ENCODE measurements around the gene RELL1.

The RELL1 gene

DNA sequence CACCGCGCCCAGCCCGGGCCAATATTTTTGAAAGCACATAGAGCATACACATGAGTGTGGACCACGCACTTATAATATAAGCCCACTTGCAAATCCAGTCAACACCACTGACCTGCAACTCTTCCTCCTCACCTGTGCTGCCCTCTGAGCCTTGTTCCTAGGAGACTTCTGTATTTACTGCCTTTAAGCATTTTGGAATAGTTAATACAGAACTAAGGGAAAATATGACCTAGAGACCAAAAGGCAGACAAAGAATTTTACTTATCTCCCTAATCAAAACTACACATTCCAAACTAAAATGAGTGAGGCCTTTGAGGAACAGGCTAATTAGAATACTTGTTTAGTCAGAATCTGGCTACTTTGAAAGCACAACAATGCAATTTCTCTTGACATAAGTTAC lies 89.1 kb downstream of the RELL1 start:
- POLR2A ChIA-PET: no interaction called here
- Histone ChIP-seq H3K36me3 (ENCODE audit: control insufficient read depth in 2 of 2, insufficient read depth in 1 of 2, low read length in 2 of 2) (no peaks in the 10 kb centered on the region), H3K9me3 (ENCODE audit: control insufficient read depth, insufficient read depth, low read depth, low read length) (no peaks in the 10 kb centered on the region), H3K4me1 (ENCODE audit: control insufficient read depth, insufficient read depth, low read length) (no peaks in the 10 kb centered on the region), H3K27ac (ENCODE audit: extremely low read depth, low read depth, low read length) (no peak overlapping the region), H3K4me3 (ENCODE audit: low read depth, low read length) (no peak overlapping the region)
- no peak for TF ChIP-seq MYNN (tag by site-specific recombination; IDR thresholded peaks at IDR 0.05; ENCODE audit: borderline replicate concordance)
- CTCF ChIA-PET: no interaction called here

DNA sequence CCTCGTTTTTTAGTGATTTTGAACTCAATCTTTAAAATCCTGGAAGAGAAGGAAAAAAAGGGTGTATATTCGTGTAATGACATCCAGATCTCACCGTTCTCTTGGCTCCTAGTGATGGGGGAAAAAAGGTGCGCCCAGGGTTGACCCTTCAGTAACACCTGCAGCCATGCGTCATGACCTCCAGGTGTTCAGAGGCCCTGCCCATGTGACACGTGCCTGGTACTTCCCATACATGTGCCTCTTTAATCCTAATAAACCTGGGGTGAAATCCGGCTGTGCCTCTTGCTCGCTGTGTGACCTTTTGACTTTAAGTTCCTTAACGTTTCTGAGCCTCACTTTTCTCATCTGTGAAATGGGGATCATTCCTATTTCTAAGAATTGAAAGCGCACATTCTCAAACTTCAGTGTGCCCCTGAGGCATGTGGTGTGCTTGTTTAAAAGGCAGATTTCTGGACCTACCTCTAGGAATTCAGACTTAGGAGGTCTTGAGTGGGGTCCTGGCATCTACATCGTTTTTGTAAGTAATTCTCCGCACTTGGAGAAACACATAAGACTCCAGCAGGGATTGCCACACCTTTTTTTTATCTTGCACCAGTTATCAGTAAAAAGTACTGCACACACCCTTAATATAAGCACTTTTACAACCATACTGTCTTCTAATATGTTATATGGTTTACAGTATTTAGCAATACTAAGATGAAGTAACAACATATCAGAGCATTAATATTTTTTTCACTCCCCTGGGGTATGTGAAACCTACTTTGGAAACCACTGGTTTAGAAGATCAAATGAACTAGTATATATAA lies 90.1 kb downstream of the RELL1 start:
- CTCF ChIA-PET: interaction anchor here (0.7 kb wide), 1 partner anchor 1042 kb away, joined by 3 read pairs; no protein-coding TSS in a partner anchor
- POLR2A ChIA-PET: no interaction called here

DNA sequence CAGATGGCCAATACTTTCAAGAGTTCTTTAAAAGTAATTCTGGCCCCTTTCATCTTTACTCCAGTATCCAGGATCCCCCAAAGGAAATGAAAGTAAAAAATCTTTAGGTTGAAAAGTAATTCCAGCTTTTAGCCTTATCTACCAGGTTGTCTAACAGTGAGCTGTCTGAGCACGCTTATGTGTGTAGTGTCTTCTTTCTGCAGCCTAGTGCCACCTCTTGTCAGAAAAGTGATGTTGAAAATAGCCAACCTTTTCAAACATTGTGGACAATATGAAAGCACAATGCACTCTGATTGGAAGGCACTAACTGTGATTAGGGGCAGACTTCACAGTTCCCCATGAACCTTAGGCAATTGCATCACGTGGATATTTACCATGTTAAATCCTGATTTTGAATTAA lies 92.1 kb downstream of the RELL1 start:
- TF ChIP-seq ZNF132 (tag by site-specific recombination; IDR thresholded peaks at IDR 0.05; ENCODE audit: borderline replicate concordance) (no peak), SP3 (tag by site-specific recombination; IDR thresholded peaks at IDR 0.05) (no peak), ZNF701 (tag by site-specific recombination; IDR thresholded peaks at IDR 0.05) (no peak), ZNF658 (tag by site-specific recombination; IDR thresholded peaks at IDR 0.05) (no peak), SP7 (tag by site-specific recombination; IDR thresholded peaks at IDR 0.05) (no peak), ZNF600 (tag by site-specific recombination; IDR thresholded peaks at IDR 0.05) (no peak)
- no peaks in the 10 kb centered on the region for H3K9me3 ChIP-seq (ENCODE audit: control insufficient read depth, insufficient read depth, low read depth, low read length)
- H3K4me1 ChIP-seq (ENCODE audit: control insufficient read depth, insufficient read depth, low read length): no peaks in the 10 kb centered on the region
- H3K36me3 ChIP-seq (ENCODE audit: control insufficient read depth in 2 of 2, insufficient read depth in 1 of 2, low read length in 2 of 2): no peaks in the 10 kb centered on the region
- H3K27ac ChIP-seq (ENCODE audit: extremely low read depth, low read depth, low read length): no peak overlapping the region
- POLR2A ChIA-PET: no interaction called here
- CTCF ChIA-PET: interaction anchor here (0.6 to 2.2 kb wide), 5 partner anchors 10 to 1214 kb away, joined by 3 to 7 read pairs (median 4); a partner anchor contains a TSS
- no peak overlapping the region for H3K4me3 ChIP-seq (ENCODE audit: low read depth, low read length)

More for the DNA sequence above, 90.1 kb downstream of the RELL1 start:
- H3K4me3 ChIP-seq (ENCODE audit: low read depth, low read length): no peak overlapping the region
- no peaks in the 10 kb centered on the region for H3K4me1 ChIP-seq (ENCODE audit: control insufficient read depth, insufficient read depth, low read length)
- no peak overlapping the region for H3K27ac ChIP-seq (ENCODE audit: extremely low read depth, low read depth, low read length)
- no peaks in the 10 kb centered on the region for H3K9me3 ChIP-seq (ENCODE audit: control insufficient read depth, insufficient read depth, low read depth, low read length)
- no peak for TF ChIP-seq ZNF549 (tag by site-specific recombination; IDR thresholded peaks at IDR 0.05)
- TF ChIP-seq ZNF558 (tag by site-specific recombination; IDR thresholded peaks at IDR 0.05): no peak
- no peak for TF ChIP-seq GLI4 (tag by site-specific recombination; IDR thresholded peaks at IDR 0.05)
- no peak for TF ChIP-seq TRIM28 (IDR thresholded peaks at IDR 0.05; ENCODE audit: borderline replicate concordance, low read length)
- TF ChIP-seq ZNF404 (tag by site-specific recombination; IDR thresholded peaks at IDR 0.05): no peak
- TF ChIP-seq ZNF433 (tag by site-specific recombination; IDR thresholded peaks at IDR 0.05; ENCODE audit: low read depth): no peak
- no peak for TF ChIP-seq ZEB2 (tag by site-specific recombination; IDR thresholded peaks at IDR 0.05)
- TF ChIP-seq, protein P1, sequence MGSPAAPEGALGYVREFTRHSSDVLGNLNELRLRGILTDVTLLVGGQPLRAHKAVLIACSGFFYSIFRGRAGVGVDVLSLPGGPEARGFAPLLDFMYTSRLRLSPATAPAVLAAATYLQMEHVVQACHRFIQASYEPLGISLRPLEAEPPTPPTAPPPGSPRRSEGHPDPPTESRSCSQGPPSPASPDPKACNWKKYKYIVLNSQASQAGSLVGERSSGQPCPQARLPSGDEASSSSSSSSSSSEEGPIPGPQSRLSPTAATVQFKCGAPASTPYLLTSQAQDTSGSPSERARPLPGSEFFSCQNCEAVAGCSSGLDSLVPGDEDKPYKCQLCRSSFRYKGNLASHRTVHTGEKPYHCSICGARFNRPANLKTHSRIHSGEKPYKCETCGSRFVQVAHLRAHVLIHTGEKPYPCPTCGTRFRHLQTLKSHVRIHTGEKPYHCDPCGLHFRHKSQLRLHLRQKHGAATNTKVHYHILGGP (tag by site-specific recombination; IDR thresholded peaks at IDR 0.05): no peak
- no peak for TF ChIP-seq HOXD13 (CRISPR knock-in tag; IDR thresholded peaks at IDR 0.05; ENCODE audit: borderline replicate concordance)
- no peak for TF ChIP-seq ZNF169 (tag by site-specific recombination; IDR thresholded peaks at IDR 0.05)
- TF ChIP-seq ZNF610 (tag by site-specific recombination; IDR thresholded peaks at IDR 0.05; ENCODE audit: borderline replicate concordance): no peak
- no peaks in the 10 kb centered on the region for H3K36me3 ChIP-seq (ENCODE audit: control insufficient read depth in 2 of 2, insufficient read depth in 1 of 2, low read length in 2 of 2)

DNA sequence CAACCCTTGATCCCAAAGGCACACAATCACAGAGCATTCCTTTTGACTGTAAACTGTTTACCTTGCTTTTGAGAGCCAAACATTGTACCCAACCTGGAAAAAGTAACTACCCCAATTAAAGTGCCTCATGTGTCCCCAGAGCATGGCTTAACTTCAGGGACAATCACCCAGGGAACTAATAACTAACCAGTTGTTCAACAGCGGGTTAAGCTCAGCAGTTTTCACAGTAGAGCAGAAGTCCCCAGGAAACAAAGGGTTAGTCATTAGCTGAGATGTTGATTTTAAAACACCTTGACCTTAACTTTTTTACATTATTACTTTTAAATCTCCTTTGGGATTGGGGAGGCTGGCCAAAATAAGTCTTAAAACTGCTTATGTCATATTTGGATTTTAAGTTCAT lies 94.8 kb downstream of the RELL1 start:
- H3K36me3 ChIP-seq (ENCODE audit: control insufficient read depth in 2 of 2, insufficient read depth in 1 of 2, low read length in 2 of 2): no peaks in the 10 kb centered on the region
- TF ChIP-seq ZNF146 (tag by site-specific recombination; IDR thresholded peaks at IDR 0.05) (no peak), ZFHX2 (tag by site-specific recombination; conservative IDR thresholded peaks at IDR 0.05) (no peak), ZNF138 (tag by site-specific recombination; IDR thresholded peaks at IDR 0.05; ENCODE audit: borderline replicate concordance) (no peak), ZNF335 (tag by site-specific recombination; conservative IDR thresholded peaks at IDR 0.05) (no peak), ZNF155 (tag by site-specific recombination; IDR thresholded peaks at IDR 0.05) (no peak)
- TF ChIP-seq, protein P2, sequence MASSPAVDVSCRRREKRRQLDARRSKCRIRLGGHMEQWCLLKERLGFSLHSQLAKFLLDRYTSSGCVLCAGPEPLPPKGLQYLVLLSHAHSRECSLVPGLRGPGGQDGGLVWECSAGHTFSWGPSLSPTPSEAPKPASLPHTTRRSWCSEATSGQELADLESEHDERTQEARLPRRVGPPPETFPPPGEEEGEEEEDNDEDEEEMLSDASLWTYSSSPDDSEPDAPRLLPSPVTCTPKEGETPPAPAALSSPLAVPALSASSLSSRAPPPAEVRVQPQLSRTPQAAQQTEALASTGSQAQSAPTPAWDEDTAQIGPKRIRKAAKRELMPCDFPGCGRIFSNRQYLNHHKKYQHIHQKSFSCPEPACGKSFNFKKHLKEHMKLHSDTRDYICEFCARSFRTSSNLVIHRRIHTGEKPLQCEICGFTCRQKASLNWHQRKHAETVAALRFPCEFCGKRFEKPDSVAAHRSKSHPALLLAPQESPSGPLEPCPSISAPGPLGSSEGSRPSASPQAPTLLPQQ (tag by site-specific recombination; IDR thresholded peaks at IDR 0.05): no peak
- POLR2A ChIA-PET: no interaction called here
- no peak overlapping the region for H3K27ac ChIP-seq (ENCODE audit: extremely low read depth, low read depth, low read length)
- CTCF ChIA-PET: interaction anchor here (0.6 to 0.7 kb wide), 2 partner anchors 29 to 1341 kb away, joined by 3 read pairs; no protein-coding TSS in a partner anchor
- H3K9me3 ChIP-seq (ENCODE audit: control insufficient read depth, insufficient read depth, low read depth, low read length): no peaks in the 10 kb centered on the region
- no peak overlapping the region for H3K4me3 ChIP-seq (ENCODE audit: low read depth, low read length)
- no peaks in the 10 kb centered on the region for H3K4me1 ChIP-seq (ENCODE audit: control insufficient read depth, insufficient read depth, low read length)
